Measurements from ENCODE around the gene AP3B2.
"Not testable (repeated sequence)": the region's sequence is repeated elsewhere in the genome, so short reads cannot be mapped to it uniquely, and the experiment has no call there.

The AP3B2 gene

DNA sequence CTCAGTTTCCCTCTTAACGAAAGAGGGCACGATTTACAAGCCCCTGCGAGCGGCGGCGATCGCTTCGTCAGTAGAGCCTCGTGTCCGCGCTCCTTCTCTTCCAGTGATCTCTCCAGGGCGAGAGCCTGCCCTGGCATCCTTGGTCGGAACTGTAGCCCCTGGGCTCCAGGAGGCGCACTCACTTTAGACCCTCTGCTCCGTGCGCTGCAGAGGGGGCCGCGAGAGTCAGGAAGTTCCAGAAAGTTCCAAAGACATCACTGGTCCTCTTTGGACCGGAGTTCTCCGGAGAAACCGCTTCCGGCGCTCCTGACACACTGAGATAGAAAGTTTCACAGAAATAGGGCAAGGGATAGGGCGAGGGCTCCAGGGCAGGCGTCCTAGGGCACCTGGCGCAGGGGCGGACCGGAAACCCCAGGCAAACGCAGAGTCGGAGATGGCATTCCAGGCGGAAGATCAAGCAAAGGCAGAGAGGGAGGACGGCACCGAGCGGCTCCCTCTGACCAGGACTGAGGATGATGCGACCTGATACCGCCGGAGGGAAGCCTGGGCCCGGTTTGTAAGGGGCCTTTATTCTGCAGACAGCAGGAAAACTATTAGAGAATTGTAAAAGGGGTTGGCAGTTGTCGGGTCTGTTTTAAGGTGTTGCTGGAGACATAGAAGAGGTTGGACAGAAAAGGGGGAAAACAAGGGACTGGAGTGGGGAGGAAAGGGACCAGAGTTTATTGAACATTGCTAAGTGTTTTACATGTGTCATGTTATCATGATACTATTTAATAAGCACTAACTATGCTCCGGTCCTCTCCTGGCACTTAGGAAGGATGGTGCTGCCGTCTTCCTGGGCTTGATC lies 61.2 kb downstream of the AP3B2 start:
- DNase-seq (ENCODE audit: low read depth in 2 of 2), result no peak

DNA sequence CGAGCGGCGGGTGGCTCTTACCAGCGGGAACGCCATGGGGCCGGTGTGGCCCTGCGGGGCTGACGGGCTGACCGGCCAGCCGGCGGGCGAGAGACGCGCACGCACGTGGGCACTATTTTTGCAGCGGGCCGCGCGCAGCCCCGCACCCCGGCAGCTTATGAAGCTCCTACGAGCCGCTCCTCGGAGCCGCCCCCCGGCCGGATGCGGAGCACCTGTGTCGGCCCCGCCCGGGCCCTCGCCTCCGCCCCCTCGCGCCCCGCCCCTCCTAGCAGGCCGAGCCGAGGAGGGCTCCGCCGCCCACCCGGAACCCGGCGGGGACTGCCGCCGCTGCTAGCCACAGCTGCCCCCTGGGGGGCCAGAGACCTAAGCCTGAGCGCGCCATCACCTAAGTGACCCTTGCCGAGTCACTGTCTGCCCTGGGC lies 61.8 kb downstream of the AP3B2 start:
- peak; percentile 28 to 43 for DNase-seq (ENCODE audit: low read depth in 2 of 2)

DNA sequence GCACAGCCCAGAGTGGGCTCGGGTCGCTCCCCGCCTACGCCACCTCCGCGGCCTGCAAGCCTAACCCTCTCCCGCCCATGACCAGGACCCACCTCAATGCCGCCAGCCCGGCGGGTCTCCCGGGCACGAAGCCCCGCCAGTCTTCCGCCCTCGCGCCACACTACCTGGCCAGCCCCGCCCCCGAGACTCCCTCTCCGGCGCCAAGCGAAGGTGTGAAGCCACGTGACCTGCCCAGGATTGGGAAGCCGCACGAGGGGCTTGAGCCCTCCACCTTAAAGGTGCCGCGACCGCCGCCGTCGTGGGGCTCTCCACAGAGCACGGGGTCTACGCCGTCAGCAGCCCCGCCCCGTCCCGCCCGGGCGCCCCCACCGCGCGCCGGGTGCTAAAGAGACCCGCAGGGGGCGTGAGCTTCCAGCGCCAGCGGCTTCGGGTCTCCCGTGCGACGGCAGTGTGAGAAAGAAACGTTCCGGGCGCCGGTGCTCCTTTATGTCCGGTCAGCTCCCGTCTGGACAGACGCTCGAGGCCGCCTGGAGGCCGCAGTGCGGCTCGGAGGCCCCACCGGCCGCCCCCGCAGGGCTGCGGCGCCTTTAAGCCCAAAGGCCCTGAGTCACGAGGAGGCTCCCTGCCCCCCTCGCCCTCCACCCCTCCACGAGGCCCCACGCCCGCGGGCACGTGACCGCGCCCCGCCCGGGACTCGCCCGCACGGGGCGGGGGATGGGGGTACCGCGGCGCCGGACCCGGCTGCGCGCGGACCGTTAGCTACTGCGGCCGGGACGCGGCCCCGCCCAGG lies 62.4 kb downstream of the AP3B2 start, which contains the start of gene CPEB1:
Gene CPEB1, minus strand, starts transcription at position 319 of the 790 bp plus-strand sequence. CDS start 18,904 bp downstream, outside the sequence.
- no peak for DNase-seq (ENCODE audit: low read depth in 2 of 2)

DNA sequence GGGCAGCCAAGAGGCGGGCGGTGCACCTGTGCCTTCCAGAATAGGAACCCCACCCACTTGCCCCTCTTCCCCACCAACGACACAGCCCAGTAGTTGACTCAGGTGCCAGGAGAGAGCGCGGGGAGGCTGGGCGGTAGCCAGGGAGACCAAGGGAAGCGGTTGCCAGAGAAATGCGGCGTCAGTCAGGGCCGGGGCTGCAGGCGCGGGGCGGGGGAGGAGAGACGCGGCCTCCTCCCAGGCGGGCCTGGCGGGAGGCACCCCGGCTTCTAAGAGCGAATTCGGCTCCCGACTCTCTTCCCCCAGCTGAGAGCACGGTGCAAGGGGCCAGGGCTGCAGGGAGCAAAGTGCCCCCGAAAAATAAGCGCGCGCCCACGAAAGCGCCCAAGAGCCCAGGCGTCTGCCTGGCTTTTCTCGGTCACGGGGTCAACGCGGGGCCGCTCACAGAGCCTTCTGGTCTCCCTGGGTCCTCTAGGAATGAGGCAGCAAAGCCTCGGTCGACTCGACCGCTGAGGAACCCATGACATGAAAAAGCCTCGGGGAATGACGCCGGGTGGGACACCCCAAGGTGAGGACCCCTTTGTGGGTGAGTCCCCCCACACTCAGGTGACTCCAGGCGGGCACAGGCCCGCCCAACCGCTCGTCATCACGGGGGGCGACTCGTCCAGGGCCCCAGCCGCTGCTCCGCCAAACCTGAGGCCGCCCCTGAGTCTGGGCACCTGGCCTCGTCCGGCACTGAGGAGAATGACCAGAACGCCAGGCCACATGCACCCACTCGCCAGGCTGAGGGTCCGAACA lies 63.2 kb downstream of the AP3B2 start:
- DNase-seq (ENCODE audit: low read depth in 2 of 2), result no peak

DNA sequence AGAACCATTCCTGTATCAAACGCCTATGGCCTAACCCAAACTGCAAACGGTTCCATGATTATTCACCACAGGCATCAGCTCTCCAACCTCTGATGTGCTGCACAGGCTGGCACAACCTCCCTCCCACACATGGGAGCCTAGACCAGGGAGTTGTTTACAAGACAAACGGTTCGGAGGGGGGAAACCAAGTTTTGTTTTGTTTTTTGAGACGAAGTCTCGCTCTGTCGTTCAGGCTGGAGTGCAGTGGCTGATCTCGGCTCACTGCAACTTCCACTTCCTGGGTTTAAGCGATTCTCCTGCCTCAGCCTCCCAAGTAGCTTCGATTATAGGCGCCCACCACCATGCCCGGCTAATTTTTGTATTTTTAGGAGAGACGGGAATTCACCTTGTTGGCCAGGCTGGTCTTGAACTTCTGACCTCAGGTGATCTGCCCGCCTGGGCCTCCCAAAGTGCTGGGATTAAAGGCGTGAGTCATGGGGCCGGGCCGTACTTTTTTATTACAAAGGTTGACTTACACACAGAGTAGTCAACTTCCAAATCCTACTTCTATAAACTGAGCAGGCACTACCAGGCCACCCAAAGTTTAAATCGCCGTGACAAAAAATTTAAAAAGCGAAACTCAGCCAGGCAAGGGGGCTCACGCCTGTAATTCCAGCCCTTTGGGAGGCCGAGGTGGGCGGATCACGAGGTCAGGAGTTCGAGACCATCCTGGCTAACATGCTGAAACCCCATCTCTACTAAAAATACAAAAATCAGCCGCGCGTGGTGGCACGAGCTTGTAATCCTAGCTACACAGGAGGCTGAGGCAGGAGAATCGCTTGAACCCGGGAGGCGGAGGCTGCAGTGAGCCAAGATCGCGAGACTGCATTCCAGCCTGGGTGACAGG lies 64.5 kb downstream of the AP3B2 start:
- DNase-seq (ENCODE audit: low read depth in 2 of 2), result not testable (repeated sequence)

DNA sequence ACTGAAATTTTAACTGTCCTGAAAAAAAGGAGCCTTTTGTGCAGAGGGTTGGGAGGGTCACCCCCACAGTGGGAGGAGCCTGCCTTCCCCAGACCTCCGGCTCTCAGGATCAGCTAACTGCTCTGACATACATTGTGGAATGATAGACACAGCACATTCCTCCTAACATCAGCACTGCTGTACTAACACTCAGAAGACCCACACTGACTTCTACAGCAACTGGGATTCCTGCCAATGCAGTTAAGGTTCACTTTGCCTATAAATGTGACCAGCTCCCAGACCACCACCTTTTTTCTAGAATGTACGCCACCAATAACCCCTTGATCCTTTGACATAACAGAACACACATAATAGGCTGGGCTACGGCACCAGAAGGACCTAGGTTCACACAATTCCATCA lies 65.7 kb downstream of the AP3B2 start:
- DNase-seq (ENCODE audit: low read depth in 2 of 2), result no peak

DNA sequence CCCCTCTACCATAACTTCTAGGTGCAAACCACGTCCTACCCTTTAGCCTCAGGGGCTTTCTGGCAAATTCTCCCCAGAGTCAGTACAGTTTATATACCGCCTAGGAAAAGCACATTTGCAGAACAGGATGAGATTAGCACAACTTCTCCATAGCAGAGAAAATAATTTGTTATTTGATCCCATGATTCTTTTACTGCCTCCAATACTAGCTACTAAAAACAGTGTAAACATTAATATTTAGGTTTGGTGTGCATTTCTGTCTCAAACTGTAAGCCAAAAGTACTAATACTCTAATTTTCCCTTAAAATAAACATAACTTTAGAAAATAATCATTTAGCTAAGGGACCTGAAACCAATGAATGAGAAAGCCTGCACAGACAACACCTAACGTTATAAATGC lies 67.0 kb downstream of the AP3B2 start:
- no peak for DNase-seq (ENCODE audit: low read depth in 2 of 2)

DNA sequence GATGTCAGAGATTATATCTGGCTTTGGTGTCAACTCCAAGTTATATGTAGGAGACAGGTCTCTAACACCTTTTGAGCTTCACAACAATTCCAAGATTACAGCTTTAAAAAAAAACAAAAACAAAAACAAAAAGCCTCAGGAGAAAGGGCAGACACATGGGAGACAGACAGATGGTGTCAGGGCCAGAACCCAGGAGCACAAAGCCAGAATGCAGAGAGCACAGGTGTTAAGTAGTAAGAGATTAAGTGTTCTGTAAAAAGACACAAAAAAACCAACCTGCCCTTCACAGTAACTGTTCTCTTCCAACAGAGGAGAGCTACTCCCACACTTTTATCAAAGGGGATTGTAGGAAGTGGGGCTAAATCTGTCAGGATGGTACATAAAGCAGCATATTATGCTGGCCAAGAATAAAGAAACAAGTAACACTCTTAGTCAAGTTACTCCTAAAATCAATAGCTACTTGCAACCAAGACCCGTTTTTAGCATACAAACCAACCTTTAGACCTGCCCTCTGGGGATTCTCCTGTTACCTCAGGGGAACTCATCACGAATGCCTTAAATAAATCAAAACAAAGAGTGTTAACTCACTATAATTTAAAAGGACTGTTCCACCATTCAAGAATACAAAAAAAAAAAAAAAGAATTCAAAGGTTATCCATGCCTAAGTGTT lies 68.4 kb downstream of the AP3B2 start:
- no peak for DNase-seq (ENCODE audit: low read depth in 2 of 2)

DNA sequence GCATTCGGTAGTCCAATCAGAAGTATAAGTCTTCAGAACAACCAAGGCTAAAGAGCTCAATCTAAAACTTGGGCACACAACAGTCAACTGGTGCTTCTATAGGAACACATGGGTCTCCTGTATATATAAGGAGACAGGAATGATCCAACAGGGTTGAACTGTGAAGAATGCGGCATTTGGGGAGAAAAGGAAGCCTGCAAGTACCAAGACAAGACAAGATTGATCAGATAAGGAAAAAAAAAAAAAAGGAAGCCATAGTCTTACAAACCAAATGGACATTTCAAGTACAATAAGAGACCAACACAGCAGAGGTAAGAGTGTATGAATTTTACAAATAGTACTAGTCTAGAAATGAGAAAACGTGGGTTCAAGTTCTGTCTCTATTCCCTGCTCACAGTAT lies 69.0 kb downstream of the AP3B2 start:
- no peak for DNase-seq (ENCODE audit: low read depth in 2 of 2)

DNA sequence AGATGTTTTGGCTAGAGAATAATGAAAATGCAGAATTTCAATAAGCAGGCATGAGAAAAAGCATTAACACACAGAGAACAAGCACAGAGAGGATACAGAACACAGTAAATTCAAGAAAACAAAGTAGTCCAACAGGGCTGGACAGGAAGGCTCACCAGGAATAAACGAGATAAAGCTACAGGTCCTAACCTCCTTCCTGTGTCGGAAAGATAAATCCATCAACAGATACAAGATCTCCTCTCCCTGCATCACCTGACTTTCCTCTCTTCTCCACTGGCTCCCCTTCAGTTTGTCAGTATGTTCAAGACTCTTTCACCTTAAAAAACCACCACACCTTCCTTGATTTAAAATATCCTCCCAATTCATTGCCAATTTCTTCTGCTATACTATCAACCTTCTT lies 73.9 kb downstream of the AP3B2 start:
- no peak for DNase-seq (ENCODE audit: low read depth in 2 of 2)

DNA sequence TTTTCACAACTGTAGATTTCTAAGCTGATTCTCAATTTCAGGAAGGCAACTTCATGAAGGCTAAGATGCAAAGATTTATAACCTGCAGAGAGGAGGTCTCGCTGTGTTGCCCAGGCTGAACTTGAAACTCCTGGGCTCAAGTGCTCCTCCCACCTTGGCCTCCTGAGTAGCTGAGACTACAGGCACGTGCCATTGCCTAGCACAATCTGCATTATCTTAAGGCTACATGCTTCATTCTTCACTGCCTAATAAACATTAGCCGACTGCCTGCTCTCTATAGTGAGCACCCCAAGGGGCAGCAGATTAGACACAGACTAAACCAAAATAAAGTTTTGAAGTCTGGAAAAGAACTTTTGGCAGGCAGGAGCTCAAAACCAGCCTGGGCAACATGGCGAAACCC lies 79.6 kb downstream of the AP3B2 start:
- no peak for DNase-seq (ENCODE audit: low read depth in 2 of 2)

DNA sequence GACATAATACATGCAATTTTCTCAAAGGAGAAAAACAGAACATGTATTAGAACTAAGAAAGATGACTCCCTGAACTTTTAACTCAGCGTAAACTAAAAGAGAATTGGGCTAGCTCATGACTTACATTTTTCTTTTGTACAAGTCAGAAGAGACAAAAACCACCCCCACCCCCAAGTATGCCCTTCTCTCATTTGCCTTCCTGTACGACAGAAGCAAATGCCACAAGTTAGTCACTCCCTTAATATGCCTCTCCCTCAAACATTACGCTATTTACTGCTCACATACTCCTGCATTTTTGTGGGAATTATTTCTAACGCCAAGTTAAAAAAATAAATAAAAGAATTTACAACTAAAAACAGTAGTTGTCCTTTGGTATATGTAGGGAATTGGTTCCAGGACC lies 84.5 kb downstream of the AP3B2 start:
- no peak for DNase-seq (ENCODE audit: low read depth in 2 of 2)

DNA sequence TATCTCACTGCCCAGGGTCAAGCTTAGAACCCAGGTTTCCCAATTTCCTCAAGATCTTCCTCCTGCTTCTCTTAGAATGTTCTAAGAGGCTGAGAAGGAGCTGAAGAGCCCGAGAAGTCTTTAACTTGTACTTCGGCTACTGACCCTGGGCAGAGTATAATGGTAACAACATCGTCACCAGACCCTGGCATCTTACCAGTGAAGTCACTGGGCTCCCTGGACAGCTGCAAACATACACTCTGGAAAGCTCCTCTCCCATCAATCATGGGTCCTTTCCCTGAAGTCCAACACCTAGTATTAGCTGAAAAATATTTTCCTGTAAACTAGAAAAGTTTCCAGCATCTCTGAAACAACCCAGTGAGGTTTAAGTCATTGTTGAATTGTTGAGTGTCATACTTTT lies 85.2 kb downstream of the AP3B2 start:
- DNase-seq (ENCODE audit: low read depth in 2 of 2), result no peak

DNA sequence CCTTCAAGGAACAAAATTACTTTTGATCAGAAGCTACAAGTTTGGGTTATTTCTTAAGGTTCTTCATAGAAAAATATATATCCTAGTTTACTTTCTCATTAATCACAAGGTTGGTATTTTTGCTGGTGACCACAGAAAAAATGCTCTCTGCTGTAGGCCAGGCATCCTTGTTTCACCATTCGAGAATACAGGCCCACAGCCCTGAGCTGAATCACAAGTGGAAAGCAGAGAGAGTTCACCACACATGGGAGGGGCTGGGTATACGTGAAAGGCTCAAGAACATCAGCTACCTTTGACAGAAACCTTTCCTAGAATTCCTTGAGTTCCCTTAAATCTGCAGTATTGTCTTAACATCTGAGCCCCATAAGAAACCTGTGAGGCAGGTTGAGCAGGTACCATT lies 85.7 kb downstream of the AP3B2 start:
- no peak for DNase-seq (ENCODE audit: low read depth in 2 of 2)

DNA sequence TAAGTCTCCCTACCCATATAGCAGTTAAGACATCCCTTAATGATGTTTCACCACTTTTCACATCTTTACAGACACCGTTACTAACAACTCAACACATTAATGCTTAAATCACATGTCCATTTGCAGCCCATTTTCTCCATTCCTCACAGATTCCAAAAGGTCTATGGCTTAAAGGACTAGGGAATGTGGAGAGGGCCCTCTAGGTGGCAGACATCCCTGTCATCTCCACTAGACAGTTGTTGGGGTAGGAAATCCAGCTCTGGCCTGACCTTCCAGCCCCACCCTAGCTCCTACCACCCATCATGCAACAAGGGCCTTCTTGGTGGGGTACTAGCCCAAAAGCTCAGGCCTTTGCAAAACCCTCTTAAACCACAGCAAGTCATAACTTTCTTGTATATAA lies 87.7 kb downstream of the AP3B2 start:
- no peak for DNase-seq (ENCODE audit: low read depth in 2 of 2)

DNA sequence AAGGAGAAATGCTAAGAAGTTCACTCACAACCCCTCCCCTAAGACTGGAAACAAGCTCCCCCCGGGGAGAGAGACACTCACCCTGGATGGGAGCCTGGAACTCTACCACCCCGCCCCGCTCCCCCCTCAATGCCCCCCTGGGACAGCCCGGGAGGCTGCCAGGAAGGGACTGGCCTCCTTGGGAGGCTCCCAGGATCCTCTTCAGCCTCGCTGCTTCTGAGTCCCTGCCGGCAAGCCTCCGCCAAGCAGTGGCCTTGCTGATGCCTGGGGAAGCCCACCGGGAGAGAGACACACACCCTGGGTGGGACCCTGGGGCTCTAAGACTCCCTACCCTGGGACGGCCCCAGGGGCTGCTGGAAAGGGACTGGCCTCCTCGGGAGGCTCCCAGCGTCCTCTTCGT lies 95.9 kb downstream of the AP3B2 start:
- no peak for DNase-seq (ENCODE audit: low read depth in 2 of 2)

DNA sequence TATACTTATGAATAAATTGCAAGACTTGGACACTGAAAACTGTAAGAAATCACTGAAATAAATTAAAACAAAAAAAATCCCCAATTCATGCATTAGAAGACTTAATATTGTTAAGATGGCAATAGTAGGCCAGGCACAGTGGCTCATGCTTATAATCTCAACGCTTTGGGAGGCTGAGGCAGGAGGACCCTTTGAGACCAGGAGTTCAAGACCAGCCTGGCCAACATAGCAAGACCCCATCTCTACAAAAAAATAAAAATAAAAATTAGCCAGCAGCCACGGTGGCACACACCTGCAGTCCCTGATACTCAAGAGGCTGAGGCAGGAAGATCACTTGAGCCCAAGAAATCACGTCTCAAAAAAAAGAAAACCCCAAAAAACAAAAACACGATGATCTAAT lies 98.3 kb downstream of the AP3B2 start:
- DNase-seq (ENCODE audit: low read depth in 2 of 2), result no peak

Data from stimulated activated CD8-positive, alpha-beta memory T cell treated with anti-CD3 and anti-CD28 coated beads, Interleukin-15, amount 100 ng/mL, for 48 hours (primary cell).